ENCODE results near the gene ARHGAP26. TPM values are rescaled to one million over a fixed set of nuclear protein-coding genes. Genes with fewer than 3 reads are reported as not detected.

The ARHGAP26 gene
- polyA plus RNA-seq, 1 donor (not counting 4 experiments of a cell fraction or from before 2014, with no cell fraction given), result 3.9 TPM

GRCh38 chr5:143176048-143176447 is 405.9 kb downstream of the ARHGAP26 start:
- H3K9me1 ChIP-seq (ENCODE audit: control insufficient read depth, extremely low read depth, insufficient read depth, low read length), result peaks cover 4% of the 10 kb centered on the region
- H3K9me3 ChIP-seq (ENCODE audit: control insufficient read depth, low read depth, low read length), result no peaks in the 10 kb centered on the region
- H3K4me3 ChIP-seq (ENCODE audit: control insufficient read depth in 2 of 3, extremely low read depth in 1 of 3, insufficient read depth in 2 of 3, low read depth in 1 of 3, low read length in 3 of 3), result no peak overlapping the region
- dilution Hi-C loops (cut with MboI; ENCODE audit: extremely low pct_ligation_motif_present, low sequenced_read_pairs), result no loop called here
- H3K27ac ChIP-seq (ENCODE audit: control insufficient read depth, insufficient read depth, low read length), result peak overlapping the region; percentile 92
- no peak overlapping the region for H3K9ac ChIP-seq (ENCODE audit: control insufficient read depth, extremely low read depth, insufficient read depth, low read length)
- H3K79me2 ChIP-seq (ENCODE audit: control insufficient read depth, insufficient read depth, low read length), result no peaks in the 10 kb centered on the region
- DNase-seq (ENCODE audit: low read depth, low spot score) (no peak), FAIRE-seq (no peak)
- TF ChIP-seq EZH2 (IDR thresholded peaks at IDR 0.05; ENCODE audit: low read length), result no peak
- H3K27me3 ChIP-seq (ENCODE audit: control insufficient read depth, extremely low read depth, insufficient read depth, low read length), result no peaks in the 10 kb centered on the region
- no peaks in the 10 kb centered on the region for H4K20me1 ChIP-seq (ENCODE audit: control insufficient read depth, extremely low read depth, insufficient read depth, low read length)
- no peaks in the 10 kb centered on the region for H3K36me3 ChIP-seq (ENCODE audit: control insufficient read depth in 2 of 2, extremely low read depth in 1 of 2, insufficient read depth in 2 of 2, low read length in 2 of 2)
- no peak overlapping the region for H2AFZ ChIP-seq (ENCODE audit: control insufficient read depth, low read length)
- H3K4me1 ChIP-seq (ENCODE audit: control insufficient read depth, extremely low read depth, insufficient read depth, low read length), result peaks cover 23% of the 10 kb centered on the region
- H3K4me2 ChIP-seq (ENCODE audit: control insufficient read depth, extremely low read depth, insufficient read depth, low read depth, low read length), result no peak overlapping the region

GRCh38 chr5:143177263-143177983 is 407.2 kb downstream of the ARHGAP26 start:
- peak overlapping the region; percentile 52 for H3K9ac ChIP-seq (ENCODE audit: control insufficient read depth, extremely low read depth, insufficient read depth, low read length)
- peaks cover 23% of the 10 kb centered on the region for H3K4me1 ChIP-seq (ENCODE audit: control insufficient read depth, extremely low read depth, insufficient read depth, low read length)
- no peaks in the 10 kb centered on the region for H3K27me3 ChIP-seq (ENCODE audit: control insufficient read depth, extremely low read depth, insufficient read depth, low read length)
- no peak overlapping the region for H2AFZ ChIP-seq (ENCODE audit: control insufficient read depth, low read length)
- FAIRE-seq (peak; percentile 99), DNase-seq (ENCODE audit: low read depth, low spot score) (peak; percentile 96)
- no peaks in the 10 kb centered on the region for H3K36me3 ChIP-seq (ENCODE audit: control insufficient read depth in 2 of 2, extremely low read depth in 1 of 2, insufficient read depth in 2 of 2, low read length in 2 of 2)
- H3K4me2 ChIP-seq (ENCODE audit: control insufficient read depth, extremely low read depth, insufficient read depth, low read depth, low read length), result peak overlapping the region; percentile 40
- peaks cover 4% of the 10 kb centered on the region for H3K9me1 ChIP-seq (ENCODE audit: control insufficient read depth, extremely low read depth, insufficient read depth, low read length)
- H3K9me3 ChIP-seq (ENCODE audit: control insufficient read depth, low read depth, low read length), result no peaks in the 10 kb centered on the region
- H3K27ac ChIP-seq (ENCODE audit: control insufficient read depth, insufficient read depth, low read length), result peak overlapping the region; percentile 92
- TF ChIP-seq EZH2 (IDR thresholded peaks at IDR 0.05; ENCODE audit: low read length) (no peak), CTCF (optimal IDR thresholded peaks at IDR 0.05 in 1 of 3, IDR thresholded peaks at IDR 0.05 in 1 of 3, conservative IDR thresholded peaks at IDR 0.05 in 1 of 3; ENCODE audit: extremely low read depth in 1 of 3, insufficient read depth in 2 of 3, low read length in 3 of 3) (peak in 2 of 3 experiments; percentile 30 to 62)
- H3K4me3 ChIP-seq (ENCODE audit: control insufficient read depth in 2 of 3, extremely low read depth in 1 of 3, insufficient read depth in 2 of 3, low read depth in 1 of 3, low read length in 3 of 3), result peak overlapping the region in 1 of 3 experiments; percentile 12
- no peaks in the 10 kb centered on the region for H3K79me2 ChIP-seq (ENCODE audit: control insufficient read depth, insufficient read depth, low read length)
- H4K20me1 ChIP-seq (ENCODE audit: control insufficient read depth, extremely low read depth, insufficient read depth, low read length), result no peaks in the 10 kb centered on the region
- dilution Hi-C loops (cut with MboI; ENCODE audit: extremely low pct_ligation_motif_present, low sequenced_read_pairs), result no loop called here

Data from keratinocyte (primary cell).